T-cell (primary cell): Measurements from ENCODE around the gene GPR55. TPM values are rescaled to one million over a fixed set of nuclear protein-coding genes. Genes with fewer than 3 reads are reported as not detected.
A peak's percentile ranks its signal among the peaks of the same experiment; 100 is the strongest.

ENCODE experiments used
- ATAC-seq, 4 experiments: fragments of 200-7000 bp in 3 of 4; fragments of 150-1000 bp in 1 of 4; cut with Tn5 transposase; replicated peaks in 1 of 4; 1 replicate in 3 of 4; 2 replicates in 1 of 4; pipeline ENCODE4 v1.10.0; 2021; ENCODE audit warnings: moderate library complexity in 3 of 4, mild to moderate bottlenecking in 2 of 4, moderate number of reproducible peaks in 1 of 4
- CTCF ChIA-PET, 2 donors: fragments of 300-600 bp; sonication (Branson Sonifier 250); formaldehyde crosslinking; loops; one replicate each; lab custom pipeline; 2022; ENCODE audit warnings: antibody characterized with exemption in 2 of 2; lab: Charles Lee
- POLR2A ChIA-PET, 2 donors: fragments of 300-600 bp; sonication (Branson Sonifier 250); formaldehyde crosslinking; loops; one replicate each; lab custom pipeline; 2022; ENCODE audit warnings: antibody characterized with exemption in 2 of 2; lab: Charles Lee
- DNase-seq, 35 experiments: peaks; one replicate each; pipeline versions ENCODE4 v3.0.0 to v3.0.0-alpha.2; 2013 to 2023
- H3K27ac ChIP-seq: one replicate; pipeline ENCODE4 v1.5.1; 2013; ENCODE audit warnings: low read length
- H3K27me3 ChIP-seq, 2 experiments: replicated peaks in 1 of 2; 1 replicate in 1 of 2; 2 replicates in 1 of 2; pipeline versions ENCODE4 v1.6.1 to v1.7.0; 2013; ENCODE audit warnings: low read length in 1 of 2, mixed read lengths in 1 of 2; ENCODE audit not compliant: control insufficient read depth in 2 of 2, insufficient read depth in 2 of 2; ENCODE audit errors: extremely low read depth in 1 of 2
- H3K36me3 ChIP-seq, 2 donors: 1 replicate in 1 of 2; 2 replicates in 1 of 2; pipeline versions ENCODE4 v1.6.1 to v1.7.0; 2013; ENCODE audit warnings: low read length in 1 of 2; ENCODE audit not compliant: control insufficient read depth in 2 of 2, insufficient read depth in 1 of 2; ENCODE audit errors: extremely low read depth in 1 of 2
- H3K4me1 ChIP-seq, 2 experiments: 1 replicate in 1 of 2; 2 replicates in 1 of 2; pipeline versions ENCODE4 v1.6.1 to v1.7.0; 2013; ENCODE audit warnings: low read length in 2 of 2, mixed read lengths in 1 of 2; ENCODE audit not compliant: insufficient read depth in 2 of 2, control insufficient read depth in 1 of 2; ENCODE audit errors: extremely low read depth in 1 of 2
- H3K4me3 ChIP-seq, 2 donors: 1 replicate in 1 of 2; 2 replicates in 1 of 2; pipeline versions ENCODE4 v1.5.1 to v1.7.0; 2013; ENCODE audit warnings: mild to moderate bottlenecking in 2 of 2, low read length in 1 of 2, moderate library complexity in 1 of 2; ENCODE audit not compliant: control insufficient read depth in 1 of 2; ENCODE audit errors: extremely low read depth in 1 of 2
- H3K9me3 ChIP-seq: 2 replicates; pipeline ENCODE4 v1.7.0; 2013
- H3K27ac Mint-ChIP-seq, 2 donors: one replicate each; pipeline ENCODE4 v1.8.0; 2020 to 2021; ENCODE audit warnings: mild to moderate bottlenecking in 2 of 2, mixed read lengths in 2 of 2
- H3K27me3 Mint-ChIP-seq, 2 donors: one replicate each; pipeline ENCODE4 v1.8.0; 2021 to 2022; ENCODE audit warnings: mixed read lengths in 2 of 2
- H3K36me3 Mint-ChIP-seq: one replicate; pipeline ENCODE4 v1.8.0; 2021; ENCODE audit warnings: mixed read lengths
- H3K4me1 Mint-ChIP-seq, 3 donors: one replicate each; pipeline ENCODE4 v1.8.0; 2020 to 2022; ENCODE audit warnings: mixed read lengths in 3 of 3, mild to moderate bottlenecking in 1 of 3
- H3K4me3 Mint-ChIP-seq, 3 donors: one replicate each; pipeline ENCODE4 v1.8.0; 2020 to 2022; ENCODE audit warnings: mild to moderate bottlenecking in 3 of 3, mixed read lengths in 3 of 3, moderate library complexity in 3 of 3
- H3K9me3 Mint-ChIP-seq, 3 donors: one replicate each; pipeline ENCODE4 v1.8.0; 2020 to 2022; ENCODE audit warnings: mixed read lengths in 3 of 3
- WGBS: methylation state at CpG from one replicate; pipeline ENCODE4 v1.1.5; 2013; ENCODE audit warnings: missing lambda C conversion rate; ENCODE audit not compliant: insufficient coverage; 5-methylcytosine and 5-hydroxymethylcytosine counted together
- total RNA-seq, 35 experiments: library from RNA in 6 of 35; stranded (reverse) in 6 of 35; fragments of 120-200 nt in 1 of 35; gene quantifications; one replicate each; pipeline versions ENCODE4 v1.2.1 to v1.2.4 and lab custom pipeline; 2013 to 2026

The GPR55 gene, protein sequence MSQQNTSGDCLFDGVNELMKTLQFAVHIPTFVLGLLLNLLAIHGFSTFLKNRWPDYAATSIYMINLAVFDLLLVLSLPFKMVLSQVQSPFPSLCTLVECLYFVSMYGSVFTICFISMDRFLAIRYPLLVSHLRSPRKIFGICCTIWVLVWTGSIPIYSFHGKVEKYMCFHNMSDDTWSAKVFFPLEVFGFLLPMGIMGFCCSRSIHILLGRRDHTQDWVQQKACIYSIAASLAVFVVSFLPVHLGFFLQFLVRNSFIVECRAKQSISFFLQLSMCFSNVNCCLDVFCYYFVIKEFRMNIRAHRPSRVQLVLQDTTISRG
- total RNA-seq (10 to 100 TPM in 2 of 5 donors, 1 to 10 TPM in 3; 2.7 to 15.5 (median 7.8) TPM), total RNA-seq (lab: John Stamatoyannopoulos, UW) (2.9 to 39.4 (median 10.2) reads per million in 29 experiments)
- 6.4 TPM for total RNA-seq (2013)

DNA sequence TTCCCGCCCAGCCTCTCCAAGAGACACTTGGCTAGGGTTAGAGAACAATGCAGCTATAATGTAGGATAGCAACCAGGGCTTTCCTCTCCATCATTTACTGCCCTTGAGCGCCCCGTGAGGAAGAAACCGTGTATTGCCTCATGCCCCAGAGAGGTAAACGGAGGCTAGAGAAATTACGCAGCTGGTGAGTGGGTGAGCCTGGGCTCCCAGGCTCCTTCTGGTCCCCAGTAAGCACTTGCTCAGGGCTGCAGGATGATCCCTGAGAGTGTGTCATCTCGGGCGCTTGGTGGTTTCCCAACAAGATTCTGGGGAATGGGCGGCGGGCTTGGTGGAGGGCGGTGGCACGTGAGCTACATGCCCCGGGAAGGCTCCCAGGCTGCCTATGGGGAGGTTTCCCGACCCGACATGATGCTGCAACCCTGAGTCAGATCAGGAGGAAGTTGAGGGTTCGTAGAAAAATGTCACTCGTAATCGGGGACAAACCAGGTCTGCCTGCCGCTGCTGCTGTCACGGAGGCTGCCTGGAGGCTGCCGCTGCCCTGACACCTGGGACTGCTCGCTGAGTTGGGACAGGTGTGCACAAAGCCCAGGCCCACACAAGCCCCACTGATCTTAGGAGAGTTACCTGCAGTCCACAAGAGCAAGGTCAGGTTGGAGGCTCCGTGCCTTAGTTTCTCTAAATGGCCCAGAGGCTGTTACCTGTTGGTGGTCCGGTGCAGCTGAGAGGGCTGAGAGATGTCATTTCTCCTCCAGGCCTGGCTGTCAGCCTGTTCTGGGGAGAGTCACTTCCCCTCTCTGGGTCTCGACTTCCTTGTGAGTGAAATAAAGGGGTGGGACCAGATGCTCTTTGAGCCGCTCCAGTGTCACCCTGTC, at the start of gene GPR55:
GPR55 (minus strand) TSS at position 773 of the 872 bp plus-strand sequence. CDS start 14,280 bp downstream, outside the sequence.
- H3K27ac Mint-ChIP-seq, result peak within 1 kb of the TSS; percentile 92
- peak in 26 of 35 experiments; percentile 15 to 61 (median 32) for DNase-seq
- 17% methylated on average over 18 of the region's 26 CpGs for WGBS
- Histone ChIP-seq H3K27me3 (peaks cover 0 to 22% of the 10 kb centered on the region in 2 experiments), H3K36me3 (no peaks in the 10 kb centered on the region), H3K27ac (peak within 1 kb of the TSS; percentile 63), H3K9me3 (no peaks in the 10 kb centered on the region), H3K4me1 (peaks cover 0 to 42% of the 10 kb centered on the region in 2 experiments), H3K4me3 (peak within 1 kb of the TSS; percentile 60 to 71)
- peak; percentile 78 to 83 (median 80) for ATAC-seq
- CTCF ChIA-PET, result interaction anchor here in 1 of 2 donors (0.5 to 1.5 kb wide), 8 partner anchors 57 to 1750 kb away, joined by 3 to 6 read pairs (median 3); partner anchors contain the start of gene ITM2C
- H3K4me3 Mint-ChIP-seq, result peak within 1 kb of the TSS; percentile 83 to 86 (median 85)
- POLR2A ChIA-PET, result no interaction called here
- peaks cover 4% of the 10 kb centered on the region for H3K36me3 Mint-ChIP-seq
- H3K4me1 Mint-ChIP-seq, result peaks cover 35 to 59% (median 55%) of the 10 kb centered on the region in 3 donors
- H3K9me3 Mint-ChIP-seq, result no peaks in the 10 kb centered on the region
- H3K27me3 Mint-ChIP-seq, result peaks cover 0 to 2% of the 10 kb centered on the region in 2 donors

DNA sequence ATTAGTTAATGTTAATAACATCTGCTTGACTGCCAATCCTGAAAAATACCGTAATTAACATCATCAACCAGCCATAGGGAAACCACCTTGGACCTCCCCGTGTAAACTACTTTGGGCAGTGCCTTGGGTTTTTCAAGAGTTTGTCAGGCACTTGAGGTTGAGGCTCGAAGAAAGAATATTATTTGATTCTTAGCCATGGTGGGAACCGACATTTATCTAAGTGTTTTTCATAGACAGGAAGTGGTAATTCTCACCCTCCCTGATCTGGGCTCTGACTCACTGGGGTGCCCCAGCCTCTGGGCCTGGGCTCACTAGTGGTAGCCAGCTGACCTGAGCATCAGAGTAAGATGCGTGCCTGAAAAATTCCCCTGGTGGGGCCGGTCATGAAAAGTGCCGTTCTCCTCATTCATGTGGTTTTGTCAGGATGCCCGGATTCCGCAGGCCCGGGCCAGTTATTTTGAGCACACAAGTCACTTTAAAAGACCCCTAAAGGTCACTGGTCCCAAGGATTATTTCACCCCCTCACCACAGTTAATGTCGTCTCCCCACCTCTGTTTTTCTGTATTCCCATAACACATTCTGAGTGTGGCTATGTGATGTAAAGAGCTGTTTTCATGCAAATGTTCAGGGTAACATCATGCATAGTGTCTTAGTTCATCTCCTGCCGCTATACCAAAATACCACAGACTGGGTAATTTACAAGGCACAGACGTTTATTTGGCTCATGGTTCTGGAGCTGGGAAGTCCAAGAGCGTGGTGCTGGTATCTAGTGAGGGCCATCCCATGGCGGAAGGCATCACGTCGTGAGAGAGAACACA, 49.3 kb upstream of the GPR55 start:
- Mint-ChIP-seq H3K9me3 (peaks cover 0 to 3% (median 0%) of the 10 kb centered on the region in 3 donors), H3K36me3 (no peaks in the 10 kb centered on the region), H3K4me3 (peak overlapping the region; percentile 54 to 64 (median 55)), H3K4me1 (peaks cover 34 to 53% (median 49%) of the 10 kb centered on the region in 3 donors), H3K27me3 (no peaks in the 10 kb centered on the region), H3K27ac (peak overlapping the region; percentile 92 to 96)
- ATAC-seq (peak; percentile 90 to 97 (median 95)), DNase-seq (peak; percentile 37 to 89 (median 65))
- H3K4me1 ChIP-seq, result peaks cover 7 to 26% of the 10 kb centered on the region in 2 experiments
- peak overlapping the region; percentile 80 for H3K27ac ChIP-seq
- no peaks in the 10 kb centered on the region for H3K27me3 ChIP-seq
- POLR2A ChIA-PET, result no interaction called here
- 2% methylated on average over 6 of the region's 17 CpGs for WGBS
- no peak overlapping the region for H3K4me3 ChIP-seq
- no peaks in the 10 kb centered on the region for H3K36me3 ChIP-seq
- CTCF ChIA-PET, result interaction anchor here (0.7 to 1.8 kb wide), 3 partner anchors 13 to 77 kb away, joined by 3 to 4 read pairs (median 4); no protein-coding TSS in a partner anchor
- no peaks in the 10 kb centered on the region for H3K9me3 ChIP-seq

DNA sequence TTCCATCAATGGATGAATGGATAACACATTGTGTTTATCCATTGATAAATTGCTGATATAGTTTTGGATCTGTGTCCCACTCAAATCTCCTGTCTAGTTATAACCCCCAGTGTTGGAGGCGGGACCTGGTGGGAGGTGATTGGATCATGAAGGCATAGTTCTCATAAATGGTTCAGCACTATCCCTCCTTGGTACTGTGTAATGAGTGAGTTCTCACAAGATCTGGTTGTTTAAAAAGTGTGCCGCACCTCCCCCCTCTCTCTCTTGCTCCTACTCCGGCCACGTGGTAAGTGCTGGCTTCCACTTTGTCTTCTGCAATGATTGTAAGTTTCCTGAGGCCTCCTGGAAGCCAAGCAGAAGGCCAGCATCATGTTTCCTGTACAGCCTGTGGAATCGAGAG, 47.0 kb upstream of the GPR55 start:
- Histone ChIP-seq H3K27ac (no peak overlapping the region), H3K9me3 (no peaks in the 10 kb centered on the region), H3K27me3 (no peaks in the 10 kb centered on the region), H3K36me3 (no peaks in the 10 kb centered on the region), H3K4me3 (no peak overlapping the region), H3K4me1 (peaks cover 7 to 26% of the 10 kb centered on the region in 2 experiments)
- 90% methylated on average over 3 of the region's 5 CpGs for WGBS
- H3K27ac Mint-ChIP-seq, result no peak overlapping the region
- ATAC-seq (no peak), DNase-seq (no peak)
- no peak overlapping the region for H3K4me3 Mint-ChIP-seq
- H3K27me3 Mint-ChIP-seq, result no peaks in the 10 kb centered on the region
- H3K9me3 Mint-ChIP-seq, result peaks cover 0 to 3% (median 0%) of the 10 kb centered on the region in 3 donors
- POLR2A ChIA-PET, result no interaction called here
- H3K4me1 Mint-ChIP-seq, result peaks cover 28 to 41% (median 39%) of the 10 kb centered on the region in 3 donors
- no peaks in the 10 kb centered on the region for H3K36me3 Mint-ChIP-seq
- CTCF ChIA-PET, result interaction anchor here in 1 of 2 donors (0.6 kb wide), 1 partner anchor 10 kb away, joined by 3 read pairs; no protein-coding TSS in a partner anchor

DNA sequence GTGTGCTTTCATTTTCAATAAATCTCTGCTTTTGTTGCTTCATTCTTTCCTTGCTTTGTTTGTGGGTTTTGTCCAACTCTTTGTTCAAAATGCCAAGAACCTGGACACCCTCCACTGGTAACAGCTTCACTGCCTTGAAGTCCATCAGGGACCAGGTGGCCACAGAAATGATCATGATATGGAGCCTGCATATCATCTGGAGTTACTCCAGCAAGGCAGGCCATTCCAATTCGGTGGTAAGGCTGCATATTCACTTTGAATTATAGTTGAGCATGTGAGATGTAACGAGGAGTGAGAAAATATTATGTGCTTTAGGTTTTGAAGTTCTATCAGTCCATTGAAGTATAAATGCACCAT, 44.6 kb upstream of the GPR55 start:
- ATAC-seq, result no peak
- Histone ChIP-seq H3K27me3 (no peaks in the 10 kb centered on the region), H3K4me3 (no peak overlapping the region), H3K27ac (no peak overlapping the region), H3K36me3 (no peaks in the 10 kb centered on the region), H3K9me3 (no peaks in the 10 kb centered on the region), H3K4me1 (peaks cover 7 to 19% of the 10 kb centered on the region in 2 experiments)
- H3K4me3 Mint-ChIP-seq, result peak overlapping the region in 2 of 3 donors; percentile 12 to 39
- WGBS, result no CpG with 5 or more reads among the region's 2 CpGs
- no peak for DNase-seq
- POLR2A ChIA-PET, result interaction anchor here in 1 of 2 donors (0.8 kb wide), 1 partner anchor 51 kb away, joined by 8 read pairs; no protein-coding TSS in a partner anchor
- H3K9me3 Mint-ChIP-seq, result peaks cover 0 to 3% (median 0%) of the 10 kb centered on the region in 3 donors
- H3K4me1 Mint-ChIP-seq, result peaks cover 19 to 27% (median 24%) of the 10 kb centered on the region in 3 donors
- H3K36me3 Mint-ChIP-seq, result no peaks in the 10 kb centered on the region
- CTCF ChIA-PET, result no interaction called here
- H3K27me3 Mint-ChIP-seq, result no peaks in the 10 kb centered on the region
- peak overlapping the region; percentile 2 to 24 for H3K27ac Mint-ChIP-seq

DNA sequence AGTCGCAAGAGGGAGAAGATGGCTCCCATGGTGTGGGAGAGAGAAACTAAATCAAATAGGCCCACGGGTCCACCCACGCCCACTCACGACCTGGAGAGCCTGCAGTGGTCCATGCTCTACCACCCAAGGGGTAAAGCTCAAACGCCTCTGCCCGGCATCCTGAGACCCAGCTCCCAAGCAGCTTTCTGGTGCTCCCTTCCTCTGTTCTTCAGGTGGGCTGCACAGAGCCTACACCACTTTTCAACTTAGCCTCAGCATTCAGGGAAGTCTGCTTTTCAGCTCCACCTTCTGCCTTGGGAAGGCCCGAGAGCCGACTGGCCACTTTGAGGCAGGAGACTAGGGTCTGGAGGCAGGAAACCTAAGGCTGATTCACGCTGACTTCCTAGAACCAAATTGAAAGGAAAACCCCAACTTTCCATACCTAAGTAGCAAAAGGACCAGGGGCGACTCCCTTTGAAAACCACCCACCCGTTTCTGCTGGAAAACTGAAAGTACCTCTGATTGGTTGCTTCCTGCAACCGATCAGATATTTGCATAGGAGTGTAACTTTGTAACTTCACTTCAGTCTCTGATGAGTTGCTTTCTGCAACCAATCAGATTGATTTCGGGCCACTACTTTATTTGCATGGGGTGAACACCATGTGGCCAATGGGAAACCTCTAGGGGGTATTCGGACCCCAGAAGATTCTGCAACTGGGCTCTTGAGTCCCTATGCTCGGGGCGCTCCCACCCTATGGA, 44.0 kb upstream of the GPR55 start:
- H3K27ac Mint-ChIP-seq, result peak overlapping the region in 1 of 2 donors; percentile 24
- CTCF ChIA-PET, result no interaction called here

More for the DNA sequence above, 44.0 kb upstream of the GPR55 start:
- Histone ChIP-seq H3K27ac (no peak overlapping the region), H3K4me1 (peaks cover 5 to 14% of the 10 kb centered on the region in 2 experiments), H3K9me3 (no peaks in the 10 kb centered on the region), H3K4me3 (peak overlapping the region in 1 of 2 donors; percentile 18), H3K27me3 (no peaks in the 10 kb centered on the region), H3K36me3 (no peaks in the 10 kb centered on the region)
- Mint-ChIP-seq H3K36me3 (no peaks in the 10 kb centered on the region), H3K4me1 (peaks cover 13 to 22% (median 18%) of the 10 kb centered on the region in 3 donors), H3K4me3 (peak overlapping the region in 2 of 3 donors; percentile 12 to 54), H3K27me3 (no peaks in the 10 kb centered on the region), H3K9me3 (peaks cover 0 to 3% (median 0%) of the 10 kb centered on the region in 3 donors)
- WGBS, result 74% methylated on average over 10 of the region's 16 CpGs
- POLR2A ChIA-PET, result interaction anchor here in 1 of 2 donors (0.8 kb wide), 1 partner anchor 51 kb away, joined by 8 read pairs; no protein-coding TSS in a partner anchor
- ATAC-seq (no peak), DNase-seq (no peak)
